GM21381 (cell line): ENCODE data around the gene GRIP2.

ENCODE experiments used
- ATAC-seq: cut with Tn5 transposase; IDR thresholded peaks from one replicate; pipeline ENCODE4 v1.9.1; 2021; ENCODE audit warnings: mild to moderate bottlenecking, moderate library complexity; ENCODE audit not compliant: unreplicated experiment

Gene GRIP2

DNA sequence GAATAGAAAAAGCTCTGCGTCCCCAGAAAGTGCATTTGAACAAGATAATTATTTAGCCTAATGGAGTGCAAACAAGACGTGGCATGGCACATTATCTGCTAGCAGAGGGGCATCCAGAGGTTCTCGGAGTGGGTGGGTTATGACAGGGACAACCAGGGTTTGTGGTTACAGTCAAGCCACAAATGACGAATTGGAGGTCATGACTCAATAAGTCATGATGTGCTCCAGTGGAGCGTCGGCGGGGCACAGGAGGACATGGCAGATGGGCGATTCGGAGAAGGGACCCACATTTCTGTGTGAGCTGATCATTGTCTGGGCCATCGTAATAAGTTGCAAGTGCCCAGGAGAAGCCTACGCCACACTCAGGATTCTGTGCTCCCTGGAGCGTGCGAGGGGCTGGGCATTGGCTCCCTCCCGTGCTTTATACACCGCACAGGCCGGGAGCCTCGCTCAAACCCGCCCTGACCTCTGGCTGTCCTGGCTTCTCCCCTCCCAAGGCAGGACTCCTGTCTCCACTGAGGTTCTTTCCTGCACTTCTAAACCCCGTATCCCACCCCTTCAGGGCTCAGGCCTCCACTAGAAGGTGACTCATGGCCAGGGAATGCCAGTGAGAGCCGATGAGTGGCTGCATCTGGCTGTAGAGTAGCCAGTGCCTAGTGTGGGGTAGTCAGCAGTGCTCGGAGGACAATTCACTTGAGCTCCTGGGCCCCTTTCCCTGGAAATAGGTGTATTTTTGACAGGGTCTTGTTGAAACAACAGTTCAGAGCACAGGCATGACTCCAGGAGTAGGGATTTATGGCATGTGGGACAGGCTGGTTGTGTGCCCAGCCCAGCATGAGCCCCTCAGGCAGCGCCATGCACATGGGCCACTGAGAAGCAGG is 67.4 kb downstream of the GRIP2 start:
- no peak for ATAC-seq

DNA sequence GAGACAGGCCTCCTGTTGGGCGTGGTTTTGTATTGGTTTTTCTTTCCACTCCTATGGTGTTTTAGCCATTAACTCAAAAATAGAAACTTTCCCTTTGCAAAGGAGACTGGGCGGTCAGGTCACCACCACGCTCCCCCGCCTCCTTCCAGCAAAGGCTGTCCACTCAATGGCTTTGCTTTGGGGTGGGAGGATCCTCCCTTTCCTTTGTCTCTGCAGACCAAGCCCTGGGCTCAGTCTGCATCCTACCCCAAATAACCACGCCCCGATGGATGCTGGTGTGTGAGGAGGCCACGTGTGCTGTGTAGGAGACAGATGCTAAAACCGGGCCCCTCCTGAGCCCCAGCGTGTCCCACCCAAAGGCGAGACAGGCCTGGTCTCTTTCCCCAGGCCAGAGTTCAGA is 68.5 kb downstream of the GRIP2 start:
- no peak for ATAC-seq

GRCh38 chr3:14471016-14471415 is 69.1 kb downstream of the GRIP2 start:
- ATAC-seq: no peak

DNA sequence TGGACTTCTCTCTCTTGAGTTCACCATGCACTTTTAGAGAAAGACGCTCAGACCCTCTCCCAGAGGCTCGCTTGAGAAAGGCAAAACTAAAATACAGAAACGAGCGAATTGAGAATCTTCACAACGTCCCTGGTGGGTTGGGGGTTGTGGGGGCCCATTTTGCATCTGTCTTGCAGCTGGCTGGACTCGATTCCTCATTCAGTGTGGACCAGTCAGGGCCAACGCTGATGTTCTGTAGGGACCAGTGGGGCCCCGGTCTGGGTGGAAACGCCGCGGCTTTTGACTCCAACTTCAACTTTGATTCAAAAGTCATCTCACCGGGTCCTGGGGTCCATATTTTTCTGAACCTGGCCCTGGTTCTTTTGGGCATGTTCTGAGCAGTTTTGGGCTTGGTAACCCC is 69.7 kb downstream of the GRIP2 start:
- no peak for ATAC-seq

DNA sequence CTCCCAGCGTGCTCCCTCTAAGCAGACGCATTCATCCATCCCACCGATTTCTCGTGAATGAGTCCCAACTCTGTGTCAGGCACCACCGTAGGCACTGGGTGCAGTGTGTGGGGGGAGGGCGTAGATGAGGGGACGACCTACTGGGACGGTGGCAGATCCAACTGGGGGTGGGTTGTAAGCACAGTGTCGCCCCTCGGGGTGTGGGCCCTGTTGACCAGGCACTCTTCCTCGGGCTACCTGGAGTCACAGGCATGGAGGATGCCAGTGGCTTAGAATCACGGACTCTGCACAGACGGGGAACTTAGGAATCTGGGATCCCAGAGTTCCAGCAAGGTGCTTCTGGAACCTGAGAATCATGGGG is 71.5 kb downstream of the GRIP2 start:
- no peak for ATAC-seq

DNA sequence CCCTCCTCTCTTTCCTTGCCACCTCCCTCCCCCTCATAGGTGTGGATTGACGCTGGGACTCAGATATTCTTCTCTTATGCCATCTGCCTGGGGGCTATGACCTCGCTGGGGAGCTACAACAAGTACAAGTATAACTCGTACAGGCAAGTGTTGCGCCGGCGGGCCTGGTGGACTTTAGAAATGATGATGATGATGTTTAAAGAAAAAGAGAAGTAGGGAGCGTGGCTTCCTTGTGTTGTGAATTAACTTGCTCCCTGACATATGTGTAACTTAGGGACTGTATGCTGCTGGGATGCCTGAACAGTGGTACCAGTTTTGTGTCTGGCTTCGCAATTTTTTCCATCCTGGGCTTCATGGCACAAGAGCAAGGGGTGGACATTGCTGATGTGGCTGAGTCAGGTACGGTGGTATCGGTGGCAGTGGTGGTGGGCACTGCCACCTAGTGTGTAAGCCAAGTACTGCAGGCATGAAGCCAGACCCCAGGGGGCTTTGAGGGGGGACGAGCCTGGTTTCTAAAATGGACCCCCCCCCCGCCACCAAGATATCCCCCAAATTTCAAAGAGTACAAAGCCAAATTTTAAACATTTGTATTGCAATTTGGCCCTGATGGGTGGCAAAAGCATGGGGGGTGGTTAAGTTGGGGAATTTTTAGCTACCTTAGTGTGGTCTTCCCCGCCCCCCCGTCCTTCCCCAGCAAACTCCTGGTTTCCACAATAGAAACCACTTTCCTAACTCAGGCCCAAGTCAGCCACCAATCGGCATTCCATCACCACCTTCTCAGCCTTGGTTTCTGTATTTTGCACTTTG is 72.1 kb downstream of the GRIP2 start:
- no peak for ATAC-seq

- ATAC-seq: no peak
Measured at GRCh38 chr3:14466179-14466903, 73.8 kb downstream of the GRIP2 start.

DNA sequence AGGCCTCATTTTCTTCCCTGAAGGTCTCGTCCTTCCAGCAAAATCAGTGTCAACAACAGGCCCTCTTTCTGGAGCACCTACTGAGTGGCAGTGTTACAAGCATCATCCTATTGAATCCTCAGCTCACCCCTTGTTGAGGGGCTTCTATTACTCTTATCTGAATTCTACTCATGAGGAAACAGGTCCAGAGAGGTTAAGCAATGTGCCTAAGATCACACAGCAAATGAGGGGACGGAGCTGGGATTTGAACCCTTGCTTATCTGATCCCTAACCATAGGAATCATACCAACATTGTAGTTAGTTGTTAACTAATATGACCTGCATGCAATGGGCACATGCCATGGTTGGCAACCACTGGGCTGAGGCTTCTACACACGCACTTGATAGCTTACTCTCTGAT is 74.7 kb downstream of the GRIP2 start:
- ATAC-seq: no peak

- ATAC-seq: no peak
Measured at GRCh38 chr3:14464521-14464920, 75.6 kb downstream of the GRIP2 start.

DNA sequence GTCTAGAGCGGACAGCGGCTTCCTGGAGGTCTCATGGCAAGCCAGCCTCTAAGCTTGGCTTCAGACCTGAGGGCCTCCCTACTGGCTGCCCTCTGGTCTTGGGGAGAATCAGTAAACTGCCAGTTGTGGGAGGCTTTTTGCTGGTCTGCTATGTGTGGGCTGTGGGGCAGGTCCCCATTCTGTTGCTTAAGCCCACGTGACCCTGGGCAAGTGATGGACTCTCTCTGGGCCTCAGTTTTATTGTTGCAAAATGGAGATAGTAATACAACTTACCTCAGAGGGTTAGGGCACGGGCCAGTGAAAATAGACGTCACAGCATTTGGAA is 76.0 kb downstream of the GRIP2 start:
- ATAC-seq: no peak

GRCh38 chr3:14463330-14464140 is 76.6 kb downstream of the GRIP2 start:
- ATAC-seq: no peak

GRCh38 chr3:14462738-14463137 is 77.4 kb downstream of the GRIP2 start:
- ATAC-seq: no peak

- ATAC-seq: no peak
Measured at GRCh38 chr3:14461748-14462324, 78.3 kb downstream of the GRIP2 start.

DNA sequence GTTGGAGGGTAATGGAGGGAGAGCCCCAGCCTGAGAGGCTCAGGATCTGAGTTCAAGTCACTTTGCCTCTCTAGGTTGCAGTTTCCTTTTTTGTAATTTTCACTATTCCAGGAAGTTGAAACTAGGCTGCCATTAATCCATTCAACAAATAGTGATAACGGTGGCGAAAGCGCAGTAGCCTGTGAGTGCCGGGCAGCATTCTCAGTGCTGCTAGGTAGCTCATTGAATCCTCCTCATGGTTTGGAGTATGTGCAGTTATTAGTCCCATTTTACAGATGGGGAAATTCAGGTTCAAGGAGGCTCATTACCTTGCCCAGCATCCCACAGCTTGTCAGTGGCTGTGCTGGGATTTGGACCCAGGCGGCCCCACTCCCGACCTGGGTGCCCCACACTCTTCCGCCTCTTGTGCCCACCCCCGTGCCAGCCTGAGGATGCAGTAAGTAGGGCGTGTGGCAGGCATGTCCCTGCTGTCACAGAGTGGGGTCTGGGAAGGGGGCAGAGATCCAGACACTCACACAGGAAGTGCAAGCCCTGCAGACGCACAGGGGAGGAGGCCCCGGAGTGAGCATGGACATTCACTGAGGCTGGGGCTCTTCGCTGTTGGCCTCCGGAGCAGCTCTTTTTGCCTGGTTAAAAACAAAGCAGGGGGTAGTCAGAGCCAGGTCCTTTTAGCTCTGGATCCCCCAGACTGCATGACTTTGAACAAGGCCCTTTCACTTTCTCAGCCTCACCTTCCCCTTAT is 79.0 kb downstream of the GRIP2 start:
- no peak for ATAC-seq

DNA sequence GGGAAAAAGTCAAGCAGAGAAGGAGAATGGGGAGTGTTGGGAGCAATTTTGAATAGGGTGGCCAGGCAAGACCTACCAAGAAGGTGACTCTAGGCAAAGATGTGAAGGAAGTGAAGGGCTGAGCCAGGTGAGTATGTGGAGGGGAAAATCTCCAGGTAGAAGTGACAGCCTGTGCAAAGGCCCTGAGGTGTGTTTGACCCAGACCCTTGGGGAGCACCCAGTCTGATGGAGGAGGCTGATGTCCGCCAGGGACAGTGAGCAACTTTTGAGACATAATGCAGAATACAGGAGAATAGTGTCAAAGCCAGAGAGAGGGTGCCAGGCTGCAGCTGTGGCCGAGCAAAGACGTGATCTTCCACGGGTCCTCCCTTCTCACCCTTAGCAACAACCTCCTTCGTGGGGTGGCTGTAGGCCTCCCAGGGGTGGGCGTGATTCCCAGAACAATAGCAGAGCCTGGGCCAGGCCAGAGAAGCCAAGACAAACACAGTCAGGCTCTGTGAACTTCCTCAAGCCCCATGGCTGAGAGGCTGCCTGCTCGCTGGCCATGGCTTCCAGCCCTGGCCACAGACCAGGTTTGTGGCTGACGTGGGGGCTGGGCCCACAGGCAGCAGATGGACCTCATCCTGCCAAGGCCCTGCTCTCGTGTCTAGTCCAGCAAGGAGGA is 79.7 kb downstream of the GRIP2 start:
- no peak for ATAC-seq

- ATAC-seq: no peak
Measured at GRCh38 chr3:14459787-14460186, 80.4 kb downstream of the GRIP2 start.

- ATAC-seq: no peak
Measured at GRCh38 chr3:14459384-14459783, 80.8 kb downstream of the GRIP2 start.

DNA sequence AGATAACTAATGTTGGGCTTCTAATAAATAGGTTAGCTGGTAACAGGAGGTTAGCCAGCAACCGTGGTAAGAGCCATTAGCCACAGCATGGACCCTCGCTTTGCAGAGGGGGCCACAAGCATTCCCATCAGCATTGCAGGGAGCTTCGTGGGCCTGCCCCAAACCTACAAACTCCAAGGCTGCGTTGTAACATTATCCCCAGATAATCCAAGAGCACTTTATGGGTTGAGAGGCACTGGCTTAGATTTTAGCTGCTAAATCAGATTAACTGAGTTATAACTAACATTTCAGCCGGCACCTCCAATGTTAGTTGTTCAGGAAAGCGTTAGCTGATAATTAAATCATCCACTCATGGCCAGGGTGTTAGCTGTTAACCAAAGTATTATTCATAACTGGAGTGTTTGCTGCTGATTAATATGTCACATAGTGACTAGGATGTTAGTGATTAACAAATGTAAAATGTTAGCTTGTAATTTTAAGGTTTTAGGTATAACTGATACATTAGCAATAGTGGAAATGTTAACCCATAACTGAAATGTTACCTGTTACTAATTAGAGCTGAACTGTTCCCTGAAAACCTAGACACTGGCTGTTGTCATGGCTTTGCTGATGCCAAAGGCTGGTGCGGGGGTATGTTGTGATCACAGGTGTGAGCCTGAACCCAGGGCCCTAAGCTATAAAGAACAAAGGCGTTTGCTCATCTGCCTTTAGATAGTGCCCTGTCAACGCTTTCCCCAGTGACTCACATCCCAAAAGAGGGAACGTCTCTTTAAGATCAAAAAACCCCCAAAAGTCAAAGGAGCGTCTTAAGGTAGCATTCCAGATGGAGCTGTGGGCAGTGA is 81.5 kb downstream of the GRIP2 start:
- ATAC-seq: peak; percentile 44
